Measurements from ENCODE around the gene PTPRG.

GRCh38 chr3:61780016-61780415, 218.6 kb downstream of the PTPRG start:
- no peak for TF ChIP-seq POLR2AphosphoS5 (IDR thresholded peaks at IDR 0.05; ENCODE audit: low read depth, low read length)
- TF ChIP-seq TAF1 (IDR thresholded peaks at IDR 0.05; ENCODE audit: borderline replicate concordance, insufficient read depth, low read length): no peak
- TF ChIP-seq SIN3A (IDR thresholded peaks at IDR 0.05; ENCODE audit: borderline replicate concordance, insufficient read depth, low read length): no peak
- TF ChIP-seq REST (IDR thresholded peaks at IDR 0.05; ENCODE audit: insufficient read depth in 1 of 2, low read depth in 2 of 2, low read length in 2 of 2): no peak

Data from PFSK-1 (cell line).